Non-pigmented ciliary epithelial cell (primary cell): Measurements from ENCODE around the gene ATXN7L2.

Experiments
- DNase-seq: peaks from one replicate; pipeline ENCODE4 v3.0.0-alpha.2; 2010; ENCODE audit warnings: low read depth

ATXN7L2 gene

GRCh38 chr1:109499081-109499480 is 15.4 kb downstream of the ATXN7L2 start:
- DNase-seq = no peak

GRCh38 chr1:109499661-109500536 is 16.2 kb downstream of the ATXN7L2 start:
- no peak for DNase-seq

DNA sequence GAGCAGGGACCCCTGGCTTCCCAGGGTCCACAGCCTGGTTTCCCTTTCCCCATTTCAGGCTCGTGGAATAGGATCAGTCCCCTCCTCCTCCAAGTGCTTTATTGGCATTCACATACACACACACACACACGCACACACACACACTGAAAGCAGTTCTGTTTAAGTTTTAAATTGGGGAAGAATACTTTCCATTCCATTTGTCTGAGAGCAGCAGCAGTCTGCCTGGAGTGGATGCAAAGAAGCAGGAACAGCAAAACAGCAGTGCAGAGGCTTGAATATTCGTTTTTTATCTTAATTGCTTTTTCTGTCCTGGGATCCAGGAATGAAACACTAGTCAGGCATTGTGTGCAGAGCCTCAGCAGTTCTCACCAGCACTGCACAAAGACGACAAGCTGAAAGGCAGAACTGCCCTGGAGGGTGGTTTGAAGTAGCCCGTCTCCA is 17.3 kb downstream of the ATXN7L2 start:
- DNase-seq = no peak

- no peak for DNase-seq
These were observed 18.1 kb downstream of the ATXN7L2 start for GRCh38 chr1:109501644-109502363.

GRCh38 chr1:109502364-109502851 is 18.7 kb downstream of the ATXN7L2 start:
- no peak for DNase-seq

DNA sequence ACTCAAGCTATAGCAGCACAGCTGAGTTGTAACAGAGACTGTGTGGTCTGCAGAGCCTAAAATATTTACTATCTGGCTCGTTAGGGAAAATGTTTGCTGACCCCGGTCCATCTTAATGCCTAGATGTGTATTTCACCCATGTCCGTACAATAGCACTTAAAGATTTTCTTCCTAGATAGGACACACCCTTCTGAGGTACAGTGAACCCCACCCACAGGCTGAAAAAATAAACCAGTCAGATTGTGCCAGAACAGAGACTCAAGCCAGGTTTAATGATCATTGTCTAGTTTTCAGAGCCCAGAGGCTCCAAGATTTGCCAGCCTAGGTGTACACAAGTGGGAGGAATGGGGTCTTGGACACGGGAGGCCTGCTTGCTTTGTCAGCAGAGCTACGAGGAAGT is 20.2 kb downstream of the ATXN7L2 start:
- DNase-seq = no peak

- DNase-seq = no peak
These were observed 21.3 kb downstream of the ATXN7L2 start for GRCh38 chr1:109504974-109505373.

DNA sequence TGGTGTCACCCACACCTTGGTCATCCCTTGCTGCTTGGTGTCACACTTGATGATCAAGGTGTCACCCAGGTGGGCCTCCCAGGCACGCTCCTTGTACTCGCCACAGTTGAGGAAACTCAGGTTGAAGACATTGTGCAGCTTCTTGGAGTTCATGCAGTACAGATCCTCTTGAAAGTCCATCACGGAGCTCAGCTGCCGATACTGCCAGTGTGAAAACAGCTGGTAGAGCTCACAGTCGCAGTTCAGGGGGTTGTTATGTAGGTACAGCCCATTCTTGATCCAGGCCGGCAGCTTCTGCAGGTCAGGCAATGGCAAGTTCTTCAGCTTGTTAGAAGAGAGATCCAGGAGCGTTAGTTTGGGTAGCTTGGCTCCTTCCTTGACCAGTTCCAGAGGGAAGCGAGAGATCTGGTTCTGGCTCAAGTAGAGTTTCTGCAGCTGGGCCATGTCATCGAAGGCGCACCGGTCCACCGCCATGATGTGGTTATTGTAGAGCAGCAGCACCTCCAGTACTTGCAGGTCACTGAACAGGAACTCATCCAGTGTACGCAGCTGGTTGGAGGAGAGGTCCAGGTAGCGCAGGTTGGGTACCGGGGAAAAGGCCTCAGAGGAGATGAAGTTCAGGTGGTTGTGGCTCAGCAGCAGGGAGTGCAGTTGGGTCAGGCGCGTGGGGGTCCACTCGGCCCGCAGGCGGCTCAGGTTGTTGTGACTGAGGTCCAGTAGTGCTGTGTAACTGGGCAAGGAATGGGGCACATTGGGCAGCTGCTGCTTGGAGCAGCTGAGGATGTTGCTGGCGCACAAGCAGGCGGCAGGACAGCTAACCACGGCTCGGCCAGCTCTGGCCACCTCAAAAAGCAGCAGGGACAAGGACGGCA is 24.5 kb downstream of the ATXN7L2 start:
- DNase-seq = no peak

- DNase-seq = no peak
These were observed 25.1 kb downstream of the ATXN7L2 start for GRCh38 chr1:109508873-109509175.

GRCh38 chr1:109509176-109510134 is 25.8 kb downstream of the ATXN7L2 start, which contains the start of gene AMIGO1:
TSS of gene AMIGO1 (minus strand) at chr1:109509727. CDS start at chr1:109508912, 815 bp downstream.
- DNase-seq = no peak

GRCh38 chr1:109513110-109513710 is 29.5 kb downstream of the ATXN7L2 start:
- DNase-seq = no peak

GRCh38 chr1:109514846-109515245 is 31.1 kb downstream of the ATXN7L2 start:
- no peak for DNase-seq

GRCh38 chr1:109516872-109517271 is 33.2 kb downstream of the ATXN7L2 start:
- no peak for DNase-seq

DNA sequence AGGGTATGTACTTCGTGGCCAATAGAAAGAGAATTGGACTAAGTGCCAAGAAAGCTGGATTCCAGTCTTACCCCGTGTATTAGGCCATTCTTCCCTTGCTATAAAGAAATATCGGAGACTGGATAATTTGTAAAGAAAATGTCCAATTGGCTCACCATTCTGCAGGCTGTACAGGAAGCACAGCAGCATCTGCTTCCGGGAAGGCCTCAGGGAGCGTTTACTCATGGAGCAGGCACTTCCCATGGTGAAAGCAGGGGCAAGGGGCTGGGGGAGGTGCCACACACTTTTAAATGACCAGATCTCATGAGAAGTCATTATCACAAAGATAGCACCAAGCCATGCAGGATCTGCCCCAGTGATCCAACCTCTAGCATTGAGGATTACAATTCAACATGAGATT is 33.6 kb downstream of the ATXN7L2 start:
- no peak for DNase-seq

- no peak for DNase-seq
These were observed 37.6 kb downstream of the ATXN7L2 start for GRCh38 chr1:109521002-109521951.

DNA sequence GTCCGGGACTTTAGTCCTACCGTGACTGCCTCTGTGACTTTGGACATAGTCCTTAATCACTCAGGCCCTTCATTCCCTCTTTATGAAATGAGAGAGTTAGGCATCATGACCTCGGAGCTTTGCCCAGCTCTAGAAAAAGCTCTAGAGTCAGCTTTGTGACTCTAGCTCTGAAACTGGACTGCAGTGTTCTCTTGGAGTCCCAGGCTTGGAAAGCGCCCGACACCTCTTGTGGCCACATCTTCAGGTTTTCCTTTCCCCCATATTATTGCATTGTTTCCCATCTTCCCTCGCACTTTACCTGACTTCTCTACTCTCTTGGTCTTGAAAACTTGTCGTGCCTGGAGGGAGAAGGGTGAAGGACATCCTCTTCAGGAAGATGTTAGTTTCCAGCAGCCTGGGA is 38.3 kb downstream of the ATXN7L2 start:
- no peak for DNase-seq

GRCh38 chr1:109523706-109524105 is 40.0 kb downstream of the ATXN7L2 start:
- no peak for DNase-seq

DNA sequence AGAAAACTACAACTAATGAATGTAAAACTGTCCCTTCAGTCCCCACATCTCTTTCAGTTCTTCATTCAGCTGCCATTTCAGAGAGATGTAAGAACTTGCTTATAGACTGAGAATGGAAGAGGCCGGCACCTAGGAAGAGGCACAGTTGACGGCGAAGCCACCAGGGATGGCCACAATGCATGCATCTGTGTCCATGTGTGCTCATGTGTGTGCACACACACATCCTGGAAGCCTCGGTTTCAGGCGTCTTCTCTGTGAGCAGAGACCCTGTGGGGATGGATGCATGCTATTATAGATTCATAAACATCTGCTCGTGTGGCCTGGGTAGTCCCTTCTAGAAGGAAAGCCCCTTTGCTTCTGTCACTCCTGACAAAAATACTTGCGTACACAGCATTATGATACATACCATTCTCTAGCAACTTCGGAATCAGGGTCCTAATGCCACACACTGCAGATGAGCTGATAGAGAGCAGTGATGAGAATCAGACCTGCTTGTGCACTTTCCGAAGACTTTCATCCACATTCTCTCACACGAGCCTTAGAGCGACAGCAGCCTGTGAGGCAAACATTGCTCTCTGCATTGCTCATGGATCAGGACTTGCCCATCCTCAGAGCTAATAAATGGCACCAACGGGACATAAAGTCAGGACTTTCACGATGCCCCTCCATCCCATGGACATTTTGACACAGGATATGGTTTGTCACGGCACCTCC is 43.5 kb downstream of the ATXN7L2 start:
- DNase-seq = no peak
